MM.1S (cell line): ENCODE data around the gene USB1.
A peak's percentile ranks its signal among the peaks of the same experiment; 100 is the strongest.

Experiments
- DNase-seq: peaks from one replicate; pipeline ENCODE4 v3.0.0-alpha.2; 2015
- H2AFZ ChIP-seq: fragments of 300-600 bp; sonication (generic); 2 replicates; pipeline ENCODE4 v1.6.0; 2016; ENCODE audit warnings: antibody characterized with exemption, low read length
- H3F3A ChIP-seq: fragments of 300-600 bp; sonication (generic); 2 replicates; pipeline ENCODE4 v1.6.1; 2016; ENCODE audit warnings: mild to moderate bottlenecking, antibody characterized with exemption, low read length, moderate library complexity, mixed read lengths; ENCODE audit not compliant: insufficient read depth
- H3K27ac ChIP-seq: fragments of 300-600 bp; sonication (generic); 2 replicates; pipeline ENCODE4 v1.5.1; 2016; ENCODE audit warnings: mild to moderate bottlenecking, low read length
- H3K27me3 ChIP-seq: fragments of 300-600 bp; sonication (generic); replicated peaks from 2 replicates; pipeline ENCODE4 v1.6.0; 2016; ENCODE audit warnings: low read length; ENCODE audit not compliant: insufficient read depth
- H3K36me3 ChIP-seq: fragments of 300-600 bp; sonication (generic); replicated peaks from 2 replicates; pipeline ENCODE4 v1.6.1; 2016; ENCODE audit warnings: mild to moderate bottlenecking, low read length, mixed read lengths; ENCODE audit not compliant: insufficient read depth
- H3K4me1 ChIP-seq: fragments of 300-600 bp; sonication (generic); 2 replicates; pipeline ENCODE4 v1.6.1; 2016; ENCODE audit warnings: low read length, mixed read lengths
- H3K4me2 ChIP-seq: fragments of 300-600 bp; sonication (generic); 2 replicates; pipeline ENCODE4 v1.6.0; 2016; ENCODE audit warnings: low read depth, low read length
- H3K4me3 ChIP-seq: fragments of 300-600 bp; sonication (generic); 2 replicates; pipeline ENCODE4 v1.5.1; 2016; ENCODE audit warnings: low read length, mixed read lengths
- H3K79me2 ChIP-seq: fragments of 300-600 bp; sonication (generic); 2 replicates; pipeline ENCODE4 v1.6.1; 2016; ENCODE audit warnings: mixed run types, low read length, mixed read lengths
- H3K9ac ChIP-seq: fragments of 300-600 bp; sonication (generic); 2 replicates; pipeline ENCODE4 v1.6.1; 2016; ENCODE audit warnings: low read length, mixed read lengths
- H3K9me2 ChIP-seq: fragments of 300-600 bp; sonication (generic); replicated peaks from 2 replicates; pipeline ENCODE4 v1.6.1; 2016; ENCODE audit warnings: mild to moderate bottlenecking, low read length, mixed read lengths; ENCODE audit not compliant: insufficient read depth
- H3K9me3 ChIP-seq: fragments of 300-600 bp; sonication (generic); replicated peaks from 2 replicates; pipeline ENCODE4 v1.6.1; 2016; ENCODE audit warnings: mild to moderate bottlenecking, low read length, mixed read lengths; ENCODE audit not compliant: insufficient read depth
- H4K20me1 ChIP-seq: fragments of 300-600 bp; sonication (generic); 2 replicates; pipeline ENCODE4 v1.6.1; 2016; ENCODE audit warnings: mild to moderate bottlenecking, low read length, moderate library complexity, mixed read lengths; ENCODE audit not compliant: insufficient read depth
- EZH2 ChIP-seq: fragments of 300-600 bp; sonication (generic); optimal IDR thresholded peaks from 2 replicates; pipeline ENCODE3; 2017; ENCODE audit warnings: low read depth, mild to moderate bottlenecking, antibody characterized with exemption, low read length, mixed read lengths
- EZH2phosphoT487 ChIP-seq: fragments of 300-600 bp; sonication (generic); IDR thresholded peaks from 2 replicates; pipeline ENCODE4 v1.6.1; 2018; ENCODE audit warnings: antibody characterized with exemption, low read length
- TF ChIP-seq, protein P1 (sequence below): fragments of 300-600 bp; sonication (generic); IDR thresholded peaks from 2 replicates; pipeline ENCODE4 v1.5.1; 2016; ENCODE audit warnings: antibody characterized with exemption, low read length, mixed read lengths

The USB1 gene

DNA sequence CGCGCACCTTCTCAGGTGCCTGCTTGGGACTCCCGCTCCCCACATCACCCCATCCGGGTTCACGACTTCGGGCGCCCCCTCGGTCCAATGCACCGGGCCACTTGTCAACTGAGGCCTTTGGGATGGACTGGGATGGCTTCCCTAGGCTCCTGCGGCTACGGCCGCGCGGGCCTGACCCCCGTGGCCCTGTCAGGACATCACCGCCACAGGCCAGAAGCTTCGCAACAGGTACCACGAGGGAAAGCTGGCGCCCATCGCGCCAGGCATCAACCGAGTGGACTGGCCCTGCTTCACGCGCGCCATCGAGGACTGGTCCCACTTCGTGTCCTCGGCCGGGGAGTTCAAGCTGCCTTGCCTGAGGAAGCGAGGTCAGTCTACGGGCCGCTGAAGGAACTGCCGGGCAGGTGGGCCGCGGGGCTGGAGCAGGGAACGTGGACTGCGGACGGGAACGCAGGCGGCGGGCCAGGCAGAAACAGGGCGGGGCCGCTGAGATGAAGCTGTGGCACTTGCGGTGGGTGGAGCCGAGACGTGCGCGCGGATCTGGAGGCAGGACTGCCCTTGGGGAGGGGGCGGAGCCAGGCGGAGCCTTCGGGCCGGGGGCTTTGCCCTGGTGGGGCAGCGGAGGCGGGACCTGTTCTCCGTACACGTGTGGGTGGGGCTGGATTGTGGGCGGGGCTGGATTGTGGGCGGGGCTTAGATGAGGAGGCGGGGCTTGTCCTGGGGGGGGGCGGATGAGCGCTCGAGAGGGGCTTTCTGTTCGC lies 16.6 kb upstream of the USB1 start:
- H3K36me3 ChIP-seq: no peaks in the 10 kb centered on the region
- peak overlapping the region; percentile 15; the same call in 1 of the 2 replicates for H3K4me3 ChIP-seq
- no peak overlapping the region for H3K9ac ChIP-seq
- no peaks in the 10 kb centered on the region for H3F3A ChIP-seq
- peak; percentile 25 for DNase-seq
- no peaks in the 10 kb centered on the region for H3K9me3 ChIP-seq
- H3K9me2 ChIP-seq: no peaks in the 10 kb centered on the region
- no peak overlapping the region for H3K27ac ChIP-seq
- TF ChIP-seq, protein P1, sequence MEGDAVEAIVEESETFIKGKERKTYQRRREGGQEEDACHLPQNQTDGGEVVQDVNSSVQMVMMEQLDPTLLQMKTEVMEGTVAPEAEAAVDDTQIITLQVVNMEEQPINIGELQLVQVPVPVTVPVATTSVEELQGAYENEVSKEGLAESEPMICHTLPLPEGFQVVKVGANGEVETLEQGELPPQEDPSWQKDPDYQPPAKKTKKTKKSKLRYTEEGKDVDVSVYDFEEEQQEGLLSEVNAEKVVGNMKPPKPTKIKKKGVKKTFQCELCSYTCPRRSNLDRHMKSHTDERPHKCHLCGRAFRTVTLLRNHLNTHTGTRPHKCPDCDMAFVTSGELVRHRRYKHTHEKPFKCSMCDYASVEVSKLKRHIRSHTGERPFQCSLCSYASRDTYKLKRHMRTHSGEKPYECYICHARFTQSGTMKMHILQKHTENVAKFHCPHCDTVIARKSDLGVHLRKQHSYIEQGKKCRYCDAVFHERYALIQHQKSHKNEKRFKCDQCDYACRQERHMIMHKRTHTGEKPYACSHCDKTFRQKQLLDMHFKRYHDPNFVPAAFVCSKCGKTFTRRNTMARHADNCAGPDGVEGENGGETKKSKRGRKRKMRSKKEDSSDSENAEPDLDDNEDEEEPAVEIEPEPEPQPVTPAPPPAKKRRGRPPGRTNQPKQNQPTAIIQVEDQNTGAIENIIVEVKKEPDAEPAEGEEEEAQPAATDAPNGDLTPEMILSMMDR: no peak
- H3K27me3 ChIP-seq: no peaks in the 10 kb centered on the region
- peak overlapping the region; percentile 69; the same call in 1 of the 2 replicates for H2AFZ ChIP-seq
- H3K4me1 ChIP-seq: no peaks in the 10 kb centered on the region
- H3K79me2 ChIP-seq: no peaks in the 10 kb centered on the region
- peak overlapping the region; percentile 50; the same call in 1 of the 2 replicates for H3K4me2 ChIP-seq
- H4K20me1 ChIP-seq: no peaks in the 10 kb centered on the region

DNA sequence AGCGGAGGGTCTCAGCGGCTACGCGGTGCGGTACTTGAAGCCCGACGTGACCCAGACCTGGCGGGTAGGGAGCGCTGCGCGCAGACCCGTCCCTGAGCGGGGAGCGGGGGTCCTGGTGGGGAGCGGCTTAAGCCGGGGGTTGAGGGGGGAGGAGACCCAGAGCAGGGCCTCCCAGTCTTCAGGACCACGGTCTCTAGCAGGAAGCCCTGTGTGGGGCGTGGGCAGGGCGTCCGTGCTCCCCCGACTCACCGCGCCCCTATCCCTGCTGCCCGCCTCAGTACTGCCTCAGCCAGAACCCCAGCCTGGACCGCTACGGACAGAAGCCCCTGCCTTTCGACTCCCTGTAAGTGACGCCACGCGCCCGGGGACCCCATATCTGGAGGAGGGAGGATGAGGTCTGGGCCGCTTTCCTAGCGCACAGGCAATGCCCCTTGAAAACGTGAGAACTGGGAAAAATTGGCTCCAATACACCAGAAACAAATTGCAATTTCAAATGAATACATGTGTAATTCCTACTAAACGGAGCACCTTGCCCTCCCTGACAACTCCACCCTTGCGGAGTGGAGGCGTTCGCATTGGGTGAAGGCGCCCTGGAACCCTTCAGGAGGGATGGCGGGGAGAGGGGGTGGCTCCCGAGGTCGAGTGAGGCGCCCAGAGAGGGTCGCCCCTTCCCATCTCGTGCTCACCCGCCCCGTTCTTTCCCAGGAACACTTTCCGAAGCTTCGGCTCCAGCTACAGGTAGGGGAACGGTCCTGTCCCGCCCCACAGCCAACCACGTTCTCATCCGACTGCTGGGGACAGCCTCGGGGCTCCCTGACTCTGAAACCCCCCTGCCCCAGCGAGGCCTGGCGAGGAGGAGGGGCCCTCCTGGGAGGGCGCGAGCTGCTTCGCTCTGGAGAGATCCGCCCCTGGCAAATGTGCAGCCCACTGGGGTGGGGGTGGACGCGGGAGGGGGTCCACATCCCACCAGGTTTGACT lies 15.7 kb upstream of the USB1 start:
- Histone ChIP-seq H3F3A (no peaks in the 10 kb centered on the region), H3K4me2 (no peak overlapping the region), H3K27me3 (no peaks in the 10 kb centered on the region), H3K36me3 (no peaks in the 10 kb centered on the region), H3K4me1 (no peaks in the 10 kb centered on the region), H3K9me3 (no peaks in the 10 kb centered on the region), H3K9ac (no peak overlapping the region), H3K4me3 (no peak overlapping the region), H3K9me2 (no peaks in the 10 kb centered on the region), H2AFZ (no peak overlapping the region), H3K27ac (no peak overlapping the region), H3K79me2 (no peaks in the 10 kb centered on the region), H4K20me1 (no peaks in the 10 kb centered on the region)
- no peak for DNase-seq
- no peak for TF ChIP-seq EZH2
- no peak for TF ChIP-seq EZH2phosphoT487
- TF ChIP-seq, protein P1: no peak

DNA sequence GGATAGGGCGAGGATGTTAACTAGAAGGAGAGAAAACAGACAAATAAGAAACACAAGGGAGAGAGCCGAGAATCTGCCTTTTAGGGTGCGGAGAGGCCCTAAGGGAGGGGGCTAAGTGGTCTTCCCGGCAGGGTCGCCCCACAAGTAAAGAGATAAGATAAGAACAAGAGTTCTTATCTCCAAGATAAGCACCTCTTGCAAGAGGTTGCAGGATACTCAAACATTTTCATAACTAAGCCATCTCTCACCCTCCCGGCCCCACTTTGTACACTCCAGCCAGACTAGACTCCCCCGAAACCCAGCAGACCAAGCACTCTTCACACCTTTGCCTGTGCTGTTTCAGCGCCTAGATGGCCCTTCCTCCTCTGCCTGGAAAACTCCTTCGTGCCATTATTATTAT lies 15.0 kb upstream of the USB1 start:
- H3K27ac ChIP-seq: no peak overlapping the region
- H3K4me1 ChIP-seq: no peaks in the 10 kb centered on the region
- DNase-seq: no peak
- H3K4me3 ChIP-seq: no peak overlapping the region
- H3K4me2 ChIP-seq: no peak overlapping the region
- H2AFZ ChIP-seq: no peak overlapping the region
- H3K9me3 ChIP-seq: no peaks in the 10 kb centered on the region
- H3F3A ChIP-seq: no peaks in the 10 kb centered on the region
- H3K9ac ChIP-seq: no peak overlapping the region
- no peaks in the 10 kb centered on the region for H3K9me2 ChIP-seq
- TF ChIP-seq EZH2phosphoT487: no peak
- TF ChIP-seq EZH2: no peak
- TF ChIP-seq, protein P1: no peak
- H4K20me1 ChIP-seq: no peaks in the 10 kb centered on the region
- H3K36me3 ChIP-seq: no peaks in the 10 kb centered on the region
- no peaks in the 10 kb centered on the region for H3K79me2 ChIP-seq
- no peaks in the 10 kb centered on the region for H3K27me3 ChIP-seq
